GM19455 (cell line): ENCODE data around the gene CDH3.

ENCODE experiments used
- ATAC-seq: cut with Tn5 transposase; IDR thresholded peaks from one replicate; pipeline ENCODE4 v1.9.1; 2021; ENCODE audit not compliant: unreplicated experiment

Gene CDH3

GRCh38 chr16:68646953-68647659 lies 2.0 kb downstream of the CDH3 start:
- no peak for ATAC-seq

GRCh38 chr16:68651136-68651535 lies 6.0 kb downstream of the CDH3 start:
- ATAC-seq: no peak

- no peak for ATAC-seq
These were observed 7.5 kb downstream of the CDH3 start for GRCh38 chr16:68652659-68653058.

- no peak for ATAC-seq
These were observed 10.7 kb downstream of the CDH3 start for GRCh38 chr16:68655806-68656205.

- no peak for ATAC-seq
These were observed 11.6 kb downstream of the CDH3 start for GRCh38 chr16:68656751-68657150.

- no peak for ATAC-seq
These were observed 13.3 kb downstream of the CDH3 start for GRCh38 chr16:68658341-68658973.

GRCh38 chr16:68658974-68659360 lies 13.9 kb downstream of the CDH3 start:
- no peak for ATAC-seq

- ATAC-seq: no peak
These were observed 14.6 kb downstream of the CDH3 start for GRCh38 chr16:68659412-68660358.

GRCh38 chr16:68660359-68660795 lies 15.3 kb downstream of the CDH3 start:
- no peak for ATAC-seq

- no peak for ATAC-seq
These were observed 16.9 kb downstream of the CDH3 start for GRCh38 chr16:68662035-68662434.

- no peak for ATAC-seq
These were observed 19.2 kb downstream of the CDH3 start for GRCh38 chr16:68664297-68664696.

GRCh38 chr16:68665501-68665900 lies 20.4 kb downstream of the CDH3 start:
- no peak for ATAC-seq

GRCh38 chr16:68668266-68668665 lies 23.2 kb downstream of the CDH3 start:
- no peak for ATAC-seq

- ATAC-seq: no peak
These were observed 31.2 kb downstream of the CDH3 start for GRCh38 chr16:68676113-68676860.

GRCh38 chr16:68681038-68681437 lies 35.9 kb downstream of the CDH3 start:
- ATAC-seq: no peak

GRCh38 chr16:68685685-68686478 lies 40.8 kb downstream of the CDH3 start:
- ATAC-seq: no peak

- ATAC-seq: no peak
These were observed 41.8 kb downstream of the CDH3 start for GRCh38 chr16:68686905-68687304.

- ATAC-seq: no peak
These were observed 44.8 kb downstream of the CDH3 start for GRCh38 chr16:68689921-68690320.

GRCh38 chr16:68695575-68695974 lies 50.5 kb downstream of the CDH3 start:
- ATAC-seq: no peak

- no peak for ATAC-seq
These were observed 51.4 kb downstream of the CDH3 start for GRCh38 chr16:68696514-68696913.
